OCI-LY3 (cell line): ENCODE data around the gene PNPLA2.

Source experiments
- EZH2phosphoT487 ChIP-seq: fragments of 200-600 bp; shearing (Covaris generic); IDR thresholded peaks from 2 replicates; pipeline ENCODE4 v1.6.1; 2018; ENCODE audit warnings: antibody characterized with exemption, mixed run types, low read depth
- TF ChIP-seq, protein P1 (sequence below): fragments of 200-600, 300-600 bp; sonication (generic); IDR thresholded peaks from 2 replicates; pipeline ENCODE4 v1.5.1; 2014; ENCODE audit warnings: antibody characterized with exemption, low read length, low read depth

DNA sequence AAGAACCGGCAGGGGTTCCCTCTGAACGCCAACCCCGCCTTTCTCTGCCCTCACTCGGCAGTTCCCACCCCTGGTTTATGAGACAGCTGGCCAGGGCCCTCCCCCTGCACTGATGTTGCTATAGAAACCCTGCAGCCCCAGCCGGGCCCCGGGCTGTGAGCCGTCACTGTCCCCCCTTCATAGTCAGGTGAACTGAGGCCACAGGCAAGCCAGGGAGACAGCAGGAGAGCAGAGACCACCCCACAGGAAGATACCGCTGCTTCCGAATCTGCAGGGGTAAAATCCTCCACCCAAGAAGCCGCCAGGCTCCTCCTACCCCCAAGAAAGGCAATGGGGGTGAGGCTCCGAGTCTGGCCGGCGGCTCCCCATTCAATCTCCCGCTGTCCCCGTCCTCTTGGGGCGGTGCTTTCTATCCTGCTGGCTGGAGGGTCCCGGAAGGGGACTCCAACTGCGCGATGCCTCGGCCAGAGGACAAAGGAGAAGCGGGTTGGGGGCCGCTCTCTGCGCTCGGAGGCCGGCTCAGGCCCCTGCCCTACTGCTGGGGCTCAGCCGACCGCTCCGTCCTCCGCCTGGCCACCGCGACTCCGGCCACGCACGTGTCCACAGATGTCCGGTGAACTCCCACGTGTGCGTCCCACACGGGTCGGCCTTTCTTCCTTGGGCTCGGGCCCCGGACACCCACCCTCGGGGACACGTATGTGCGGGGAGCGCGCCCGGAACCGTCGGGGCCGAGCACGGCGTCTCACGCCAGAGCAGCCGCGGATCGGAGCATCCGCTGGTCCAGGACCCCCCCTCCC is 21.2 kb upstream of the PNPLA2 start:
- TF ChIP-seq, protein P1, sequence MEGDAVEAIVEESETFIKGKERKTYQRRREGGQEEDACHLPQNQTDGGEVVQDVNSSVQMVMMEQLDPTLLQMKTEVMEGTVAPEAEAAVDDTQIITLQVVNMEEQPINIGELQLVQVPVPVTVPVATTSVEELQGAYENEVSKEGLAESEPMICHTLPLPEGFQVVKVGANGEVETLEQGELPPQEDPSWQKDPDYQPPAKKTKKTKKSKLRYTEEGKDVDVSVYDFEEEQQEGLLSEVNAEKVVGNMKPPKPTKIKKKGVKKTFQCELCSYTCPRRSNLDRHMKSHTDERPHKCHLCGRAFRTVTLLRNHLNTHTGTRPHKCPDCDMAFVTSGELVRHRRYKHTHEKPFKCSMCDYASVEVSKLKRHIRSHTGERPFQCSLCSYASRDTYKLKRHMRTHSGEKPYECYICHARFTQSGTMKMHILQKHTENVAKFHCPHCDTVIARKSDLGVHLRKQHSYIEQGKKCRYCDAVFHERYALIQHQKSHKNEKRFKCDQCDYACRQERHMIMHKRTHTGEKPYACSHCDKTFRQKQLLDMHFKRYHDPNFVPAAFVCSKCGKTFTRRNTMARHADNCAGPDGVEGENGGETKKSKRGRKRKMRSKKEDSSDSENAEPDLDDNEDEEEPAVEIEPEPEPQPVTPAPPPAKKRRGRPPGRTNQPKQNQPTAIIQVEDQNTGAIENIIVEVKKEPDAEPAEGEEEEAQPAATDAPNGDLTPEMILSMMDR = no peak
- TF ChIP-seq EZH2phosphoT487 = no peak
